H54 (cell line): Measurements from ENCODE around the gene CALHM2.

Source experiments
- DNase-seq: peaks from one replicate; pipeline ENCODE4 v3.0.0; 2011; ENCODE audit warnings: low spot score, mixed read lengths; ENCODE audit not compliant: insufficient read length
- FAIRE-seq: peaks from 3 replicates; lab custom pipeline; 2011; peaks lifted over from hg19 to GRCh38; lab: Jason Lieb, UNC
- POLR2A ChIP-seq: IDR thresholded peaks from 2 replicates; pipeline ENCODE4 v1.6.1; 2011; ENCODE audit warnings: low read depth, mild to moderate bottlenecking, low read length

The CALHM2 gene

DNA sequence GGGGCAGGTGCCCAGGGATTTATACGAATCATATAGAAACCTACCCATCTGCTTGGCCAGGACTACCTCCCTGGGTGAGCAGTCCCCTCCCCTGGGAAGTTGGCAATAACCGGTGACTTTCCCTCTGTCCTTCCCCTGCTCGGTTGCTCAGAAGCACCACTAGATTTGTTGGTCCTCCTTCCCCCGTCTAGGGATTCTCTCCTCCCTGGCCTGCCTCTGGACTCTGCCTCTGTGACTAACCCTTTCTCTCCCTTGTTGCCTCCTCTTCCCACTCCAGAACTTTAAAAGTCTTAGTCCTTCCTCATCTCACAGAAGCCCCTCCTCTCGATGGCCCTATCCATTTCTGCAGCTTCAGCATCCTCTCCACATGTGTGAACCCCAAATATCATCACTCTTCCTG lies 17.0 kb upstream of the CALHM2 start:
- DNase-seq (no peak), FAIRE-seq (no peak)

GRCh38 chr10:103467406-103467805 lies 15.2 kb upstream of the CALHM2 start:
- no peak for TF ChIP-seq POLR2A
- FAIRE-seq = no peak
- no peak for DNase-seq

More for the DNA sequence above, 17.0 kb upstream of the CALHM2 start:
- TF ChIP-seq POLR2A = no peak

GRCh38 chr10:103466734-103467133 lies 14.6 kb upstream of the CALHM2 start:
- FAIRE-seq (no peak), DNase-seq (no peak)
- TF ChIP-seq POLR2A = no peak

DNA sequence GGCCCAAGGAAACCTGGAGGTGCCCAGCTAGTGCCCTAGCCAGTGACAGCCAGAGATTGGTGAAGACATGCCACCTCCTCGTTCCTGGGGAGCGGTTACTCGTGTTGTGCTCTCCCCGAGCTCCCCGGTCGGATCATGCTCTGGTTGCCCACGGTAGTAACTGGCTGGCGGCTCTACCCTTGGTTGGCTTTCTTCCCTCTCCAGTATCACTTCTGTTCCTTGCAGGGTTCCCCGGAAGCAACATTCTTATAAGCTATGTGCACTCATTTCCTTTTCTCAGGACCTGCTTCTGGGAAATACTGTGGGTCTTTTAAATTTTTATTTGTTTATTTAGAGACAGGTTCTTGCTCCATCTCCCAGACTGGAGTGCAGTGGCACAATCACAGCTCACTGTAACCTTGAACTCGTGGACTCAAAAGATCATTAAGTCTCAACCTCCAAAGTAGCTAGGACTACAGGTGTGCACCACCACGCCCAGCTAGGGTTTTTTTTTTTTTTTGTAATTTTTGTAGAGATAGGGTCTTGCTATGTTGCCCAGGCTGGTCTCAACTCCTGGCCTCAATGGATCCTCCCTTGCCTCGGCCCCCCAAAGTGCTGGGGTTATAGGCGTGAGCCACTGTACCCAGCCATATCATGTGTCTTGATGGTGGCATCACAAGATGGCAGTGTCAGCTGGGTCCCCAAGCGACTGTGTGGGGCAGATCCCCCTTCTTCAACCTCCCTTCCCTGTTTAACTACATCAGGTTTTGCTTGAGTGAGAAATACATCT lies 13.4 kb upstream of the CALHM2 start:
- FAIRE-seq (no peak), DNase-seq (no peak)
- TF ChIP-seq POLR2A = no peak

DNA sequence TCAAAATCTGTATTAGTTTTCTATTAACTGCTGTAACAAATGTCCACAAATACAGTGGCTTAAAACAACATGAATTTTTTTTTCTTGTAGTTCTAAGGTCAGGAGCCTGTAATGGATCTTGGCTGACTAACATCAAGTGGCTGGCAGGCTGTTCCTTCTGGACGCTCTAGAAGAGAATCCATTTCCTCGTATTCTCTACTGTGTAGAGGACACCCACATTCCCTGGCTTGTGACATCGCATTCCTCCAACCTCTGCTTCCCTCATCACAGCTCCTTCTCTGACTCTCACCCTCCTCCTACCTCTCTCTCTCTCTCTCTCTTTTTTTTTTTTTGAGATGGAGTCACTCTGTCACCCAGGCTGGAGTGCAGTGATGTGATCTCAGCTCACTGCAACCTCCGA lies 11.3 kb upstream of the CALHM2 start:
- TF ChIP-seq POLR2A = no peak
- no peak for FAIRE-seq
- DNase-seq = no peak

DNA sequence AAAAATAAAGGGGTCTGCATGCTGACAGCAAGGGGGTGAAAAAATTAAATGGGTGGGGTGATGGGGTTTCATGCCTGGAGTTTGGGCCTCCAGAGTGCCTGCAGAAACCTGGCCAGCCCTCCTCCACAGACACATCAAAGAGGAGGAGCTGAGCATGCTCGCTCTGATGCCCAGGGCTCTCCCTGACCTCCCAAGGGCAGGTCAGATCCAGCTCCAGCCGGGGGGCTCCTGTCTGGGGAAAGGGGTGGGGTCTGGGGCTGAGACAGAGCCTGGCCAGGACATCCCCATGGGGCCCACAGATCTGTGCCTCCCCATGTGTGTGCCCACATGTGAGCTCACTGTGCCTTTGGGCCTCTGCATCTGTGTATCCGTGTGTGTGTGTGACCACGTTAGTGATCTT lies 7.4 kb upstream of the CALHM2 start:
- FAIRE-seq (no peak), DNase-seq (no peak)
- no peak for TF ChIP-seq POLR2A

DNA sequence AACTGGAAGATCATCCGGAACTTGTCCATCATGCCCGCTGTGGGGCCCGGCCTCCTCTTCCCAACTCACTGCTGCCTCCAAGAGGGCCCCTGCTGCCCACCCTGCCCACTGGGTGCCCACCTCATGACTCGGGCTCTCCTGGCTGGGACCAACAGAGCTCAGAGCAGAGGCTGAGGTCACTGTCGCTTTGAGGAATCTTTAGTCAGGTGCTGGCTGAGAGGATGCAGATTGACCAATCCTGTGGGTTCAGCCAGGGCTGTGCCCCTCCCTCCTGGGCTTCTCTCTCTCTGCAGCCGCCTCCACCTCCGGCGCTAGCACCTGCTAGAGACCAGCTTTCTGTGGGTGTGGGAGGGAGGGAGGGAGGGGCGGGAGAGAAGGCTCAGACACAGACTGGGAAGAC lies 6.5 kb upstream of the CALHM2 start, which contains the start of gene CALHM1:
Gene CALHM1 (minus strand): TSS at position 181 of the 400 bp plus-strand sequence. CDS start 149 bp downstream, at position 32.
- DNase-seq (no peak), FAIRE-seq (no peak)
- no peak for TF ChIP-seq POLR2A

DNA sequence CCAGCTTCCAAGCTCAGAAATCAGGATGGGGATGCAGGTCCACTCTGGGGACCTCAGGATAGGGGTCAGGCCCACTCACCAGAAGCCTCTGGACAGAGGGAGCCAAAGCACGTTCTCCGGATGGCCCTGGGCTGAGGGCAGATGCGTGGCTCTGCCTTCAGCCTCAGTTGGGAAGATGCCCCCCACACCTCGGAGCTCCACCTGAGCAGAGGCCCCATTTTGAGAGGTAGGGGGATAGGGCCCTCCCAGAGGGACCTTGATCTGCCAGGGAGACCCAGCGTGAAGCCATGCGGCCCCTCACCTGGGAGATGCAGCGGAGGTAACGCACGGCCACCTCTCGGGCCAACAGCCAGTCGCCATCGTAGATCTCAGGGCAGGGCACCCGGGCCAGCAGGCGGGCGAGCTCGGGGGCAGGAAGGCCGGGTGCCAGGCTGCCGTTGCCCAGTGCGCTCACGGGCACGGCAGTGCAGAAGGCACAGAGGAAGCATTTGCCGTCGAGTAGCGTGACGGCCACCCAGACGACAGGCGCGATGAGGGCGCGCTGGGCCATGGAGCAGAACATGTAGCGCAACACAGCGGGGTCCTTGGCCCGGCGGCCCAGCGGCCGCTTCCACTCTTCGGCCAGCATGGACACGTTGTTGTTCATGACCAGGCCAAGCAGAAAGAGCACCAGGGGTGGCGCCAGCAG lies 5.9 kb upstream of the CALHM2 start:
- FAIRE-seq (no peak), DNase-seq (no peak)
- TF ChIP-seq POLR2A = no peak

DNA sequence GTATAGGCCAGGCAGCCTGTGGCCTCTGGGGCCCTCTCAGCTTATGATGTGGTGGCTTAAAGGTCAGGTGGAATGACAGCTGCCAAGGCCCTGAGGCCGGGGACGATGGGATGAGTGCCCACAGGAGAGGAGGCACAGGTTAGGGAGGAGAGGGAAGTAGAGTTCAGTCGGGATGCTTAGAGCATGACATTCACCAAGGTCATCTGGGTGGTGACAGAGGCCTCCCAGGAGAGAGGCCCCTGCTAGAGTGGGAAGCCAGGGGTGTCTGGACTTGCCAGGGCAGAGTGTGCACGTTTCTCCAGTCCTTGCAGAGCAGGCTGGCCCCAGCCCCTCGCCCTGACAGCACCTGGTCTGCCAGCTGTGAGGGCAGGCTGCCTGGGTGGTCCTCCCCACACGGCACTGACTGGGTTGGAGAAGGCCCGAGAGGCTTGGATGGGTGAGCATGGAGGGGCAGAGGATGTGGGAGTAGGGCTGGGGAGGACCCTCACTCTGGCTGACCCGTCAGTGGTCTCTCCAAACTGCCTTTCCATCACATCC lies 5.1 kb upstream of the CALHM2 start:
- DNase-seq (no peak), FAIRE-seq (no peak)
- TF ChIP-seq POLR2A = no peak

DNA sequence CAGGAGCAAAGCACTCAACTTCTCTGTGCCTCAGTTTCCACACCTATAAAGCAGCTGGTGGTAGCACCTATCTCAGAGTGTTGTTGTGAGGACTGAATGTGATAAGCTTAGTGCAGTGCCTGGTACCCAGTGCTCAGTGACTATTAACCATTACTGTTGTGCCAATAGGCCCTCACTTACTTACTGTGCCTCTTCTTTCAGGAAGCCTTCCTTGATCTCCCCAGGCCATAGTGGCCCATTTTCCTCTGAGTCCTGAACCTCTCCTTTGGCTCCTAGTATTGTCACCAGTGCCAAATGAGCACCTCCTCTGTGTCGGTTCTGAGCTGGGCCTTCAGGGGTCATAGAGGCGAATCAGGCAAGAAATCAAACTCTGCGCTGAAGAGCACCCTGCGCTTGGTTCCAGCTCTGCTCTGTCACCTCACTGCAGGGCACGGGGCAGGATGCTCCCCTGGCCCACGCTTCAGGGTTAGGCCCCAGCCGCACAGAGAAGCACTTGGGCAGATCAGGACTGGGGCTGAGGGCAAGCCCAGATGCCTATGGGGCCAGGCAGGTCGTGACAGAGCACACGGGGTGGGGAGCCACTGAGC lies 4.0 kb upstream of the CALHM2 start:
- no peak for TF ChIP-seq POLR2A
- FAIRE-seq (no peak), DNase-seq (no peak)

- FAIRE-seq (no peak), DNase-seq (no peak)
- no peak for TF ChIP-seq POLR2A
These were observed 3.1 kb upstream of the CALHM2 start for GRCh38 chr10:103455235-103455634.

GRCh38 chr10:103454026-103454425 lies 1.9 kb upstream of the CALHM2 start:
- DNase-seq = no peak
- FAIRE-seq = no peak
- no peak for TF ChIP-seq POLR2A

DNA sequence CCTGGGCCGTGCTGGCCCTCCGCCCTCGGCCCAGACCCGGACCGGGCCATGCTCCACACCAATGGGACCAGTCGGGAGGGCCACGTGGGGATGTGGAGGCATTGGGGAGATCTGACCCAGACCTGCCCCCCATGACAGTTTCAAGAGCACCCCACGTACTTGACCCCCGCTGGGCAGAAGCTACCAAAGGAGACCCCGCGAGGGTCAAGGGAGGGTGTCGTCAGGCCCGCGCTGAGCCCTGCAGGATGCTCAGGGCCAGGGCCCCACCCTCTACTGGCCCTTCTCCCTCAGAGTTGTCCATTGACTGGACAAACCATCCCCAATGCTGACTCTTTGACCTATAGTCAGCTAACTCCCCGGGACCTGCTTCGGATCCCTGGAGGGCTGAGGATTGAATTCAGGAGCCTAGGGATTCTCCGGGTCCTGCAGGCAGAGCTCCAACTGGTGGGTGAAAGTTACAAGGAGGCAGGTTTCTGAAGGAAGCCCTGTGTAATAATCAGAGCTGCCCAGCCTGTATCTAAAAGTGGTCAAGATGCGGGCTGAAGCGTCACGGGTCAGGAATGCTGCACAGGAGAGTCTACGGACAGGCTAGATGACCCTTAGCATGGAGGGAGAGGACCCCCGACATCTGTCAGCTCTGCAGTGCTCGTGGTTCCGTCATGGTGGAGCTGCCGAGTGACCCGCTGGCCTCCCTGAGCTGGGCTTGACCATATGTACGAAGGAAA lies 498 bp upstream of the CALHM2 start:
- no peak for TF ChIP-seq POLR2A
- FAIRE-seq (no peak), DNase-seq (no peak)
